Endothelial cell of umbilical vein (primary cell): Measurements from ENCODE around the gene EZR. TPM values are rescaled to one million over a fixed set of nuclear protein-coding genes. Genes with fewer than 3 reads are reported as not detected.

Experiments
- BruUV-seq: library from RNA; stranded (reverse); fragments of 400-500 nt; replicated peaks from 2 replicates; lab custom pipeline; 2021; lab: Mats Ljungman, UMichigan
- CTCF ChIA-PET: fragments of 300-600, 350-600 bp; sonication (Branson Sonifier 250); formaldehyde crosslinking; loops from one replicate; lab custom pipeline; 2021; ENCODE audit warnings: antibody characterized with exemption, inconsistent platforms; lab: Charles Lee
- POLR2A ChIA-PET: fragments of 300-600, 350-600 bp; sonication (Branson Sonifier 250); formaldehyde crosslinking; loops from one replicate; lab custom pipeline; 2021; ENCODE audit warnings: antibody characterized with exemption, inconsistent platforms; lab: Charles Lee
- DNase-seq: peaks from one replicate; pipeline ENCODE4 v3.0.0-alpha.2; 2011; ENCODE audit warnings: low read depth, low spot score
- FAIRE-seq: peaks from 2 replicates; lab custom pipeline; 2011; peaks lifted over from hg19 to GRCh38; lab: Jason Lieb, UNC
- H2AFZ ChIP-seq: 2 replicates; pipeline ENCODE4 v1.6.0; 2012; ENCODE audit warnings: low read depth, low read length, control low read depth, inconsistent platforms
- H3K27ac ChIP-seq: 2 replicates; pipeline ENCODE4 v1.5.1; 2011; ENCODE audit warnings: low read depth, mild to moderate bottlenecking, control low read depth, low read length, moderate library complexity; ENCODE audit not compliant: insufficient read depth
- H3K27me3 ChIP-seq, 2 experiments: 2 replicates each; pipeline versions ENCODE4 v1.6.0 to v1.6.1; 2011; ENCODE audit warnings: low read length in 2 of 2, mixed read lengths in 1 of 2; ENCODE audit not compliant: control insufficient read depth in 2 of 2, insufficient read depth in 2 of 2
- H3K36me3 ChIP-seq, 2 experiments: 2 replicates in 1 of 2; 3 replicates in 1 of 2; pipeline ENCODE4 v1.5.1; 2011; ENCODE audit warnings: low read length in 2 of 2, mild to moderate bottlenecking in 1 of 2, moderate library complexity in 1 of 2; ENCODE audit not compliant: control insufficient read depth in 2 of 2, insufficient read depth in 2 of 2; ENCODE audit errors: extremely low read depth in 1 of 2
- H3K4me1 ChIP-seq: 3 replicates; pipeline ENCODE4 v1.5.1; 2011; ENCODE audit warnings: mild to moderate bottlenecking, low read length; ENCODE audit not compliant: control insufficient read depth, insufficient read depth; ENCODE audit errors: extremely low read depth
- H3K4me2 ChIP-seq: 2 replicates; pipeline ENCODE4 v1.6.1; 2011; ENCODE audit warnings: low read length, control low read depth, mixed read lengths; ENCODE audit not compliant: insufficient read depth
- H3K4me3 ChIP-seq, 3 experiments: fragments of 200-600 bp in 1 of 3; sonication (generic), shearing (Covaris generic) in 1 of 3; replicated peaks in 1 of 3; 2 replicates each; pipeline ENCODE4 v1.5.1; 2011 to 2016; ENCODE audit warnings: control low read depth in 3 of 3, low read length in 3 of 3, mild to moderate bottlenecking in 2 of 3, inconsistent platforms in 1 of 3, low read depth in 1 of 3, moderate library complexity in 1 of 3; ENCODE audit not compliant: insufficient read depth in 1 of 3
- H3K79me2 ChIP-seq: 2 replicates; pipeline ENCODE4 v1.6.0; 2012; ENCODE audit warnings: low read length, inconsistent platforms; ENCODE audit not compliant: control insufficient read depth, insufficient read depth
- H3K9ac ChIP-seq: replicated peaks from 2 replicates; pipeline ENCODE3; 2011; ENCODE audit warnings: low read length, control low read depth; ENCODE audit not compliant: insufficient read depth; ENCODE audit errors: extremely low read depth
- H3K9me1 ChIP-seq: replicated peaks from 3 replicates; pipeline ENCODE4 v1.6.0; 2011; ENCODE audit warnings: mild to moderate bottlenecking, low read length; ENCODE audit not compliant: control insufficient read depth, insufficient read depth; ENCODE audit errors: extremely low read depth
- H3K9me3 ChIP-seq: replicated peaks from 2 replicates; pipeline ENCODE4 v1.5.1; 2012; ENCODE audit warnings: low read length, inconsistent platforms; ENCODE audit not compliant: control insufficient read depth, insufficient read depth
- H4K20me1 ChIP-seq: replicated peaks from 2 replicates; pipeline ENCODE3; 2011; ENCODE audit warnings: mild to moderate bottlenecking, low read length; ENCODE audit not compliant: control insufficient read depth, insufficient read depth; ENCODE audit errors: extremely low read depth
- EZH2 ChIP-seq: IDR thresholded peaks from 2 replicates; pipeline ENCODE4 v1.6.1; 2012; ENCODE audit warnings: borderline replicate concordance, low read depth, mild to moderate bottlenecking, moderate library complexity, low read length, inconsistent platforms; ENCODE audit not compliant: severe bottlenecking
- FOS ChIP-seq: IDR thresholded peaks from 2 replicates; pipeline ENCODE4 v1.6.1; 2011; ENCODE audit warnings: mild to moderate bottlenecking, low read length, moderate library complexity, borderline replicate concordance; ENCODE audit not compliant: insufficient read depth
- GATA2 ChIP-seq: IDR thresholded peaks from 2 replicates; pipeline ENCODE4 v1.7.0; 2011; ENCODE audit warnings: low read depth, mild to moderate bottlenecking, moderate library complexity, mixed read lengths, low read length; ENCODE audit not compliant: insufficient read length, insufficient read depth
- JUN ChIP-seq: IDR thresholded peaks from 2 replicates; pipeline ENCODE4 v1.6.1; 2011; ENCODE audit warnings: borderline replicate concordance, low read depth; ENCODE audit not compliant: insufficient read length, insufficient read depth
- MYC ChIP-seq: IDR thresholded peaks from one replicate; pipeline ENCODE4 v1.6.1; 2011; ENCODE audit warnings: mild to moderate bottlenecking, low read depth, low read length
- POLR2A ChIP-seq: IDR thresholded peaks from 2 replicates; pipeline ENCODE4 v1.6.1; 2012; ENCODE audit warnings: low read depth, mild to moderate bottlenecking, control low read depth, low read length
- POLR2AphosphoS5 ChIP-seq: IDR thresholded peaks from 2 replicates; pipeline ENCODE4 v1.6.1; 2012; ENCODE audit warnings: low read depth, mild to moderate bottlenecking, control low read depth, low read length, moderate library complexity; ENCODE audit not compliant: insufficient read depth
- dilution Hi-C: fragments of 300-500 bp; cut with MboI; formaldehyde crosslinking; loops from one replicate; pipeline ENCODE4 v1.15.0; 2019; ENCODE audit warnings: low sequenced_read_pairs; ENCODE audit not compliant: extremely low pct_ligation_motif_present
- intact Hi-C: fragments of 100-400 bp; cut with micrococcal nuclease; formaldehyde crosslinking; loops from one replicate; pipeline ENCODE4 v1.10.0; 2022
- polyA plus RNA-seq, 4 experiments: library from polyadenylated mRNA; depleted of rRNA in 3 of 4; stranded (reverse) in 3 of 4; unstranded in 1 of 4; fragments of >200 nt; gene quantifications; 2 replicates each; pipeline versions ENCODE4 v1.2.1 to v1.2.3, GENCODE V29; 2011 to 2012; ENCODE audit warnings: missing spikeins in 1 of 4
- total RNA-seq: library from RNA; stranded (reverse); gene quantifications from 2 replicates; pipeline ENCODE4 v1.2.3, GENCODE V29; 2021
- TF ChIP-seq, protein P1 (sequence below): IDR thresholded peaks from 2 replicates; pipeline ENCODE4 v1.6.1; 2011; ENCODE audit not compliant: insufficient read depth, insufficient read length
- TF ChIP-seq, protein P2 (sequence below), 2 donors: IDR thresholded peaks; 1 replicate in 1 of 2; 2 replicates in 1 of 2; pipeline ENCODE4 v1.5.1; 2011; ENCODE audit warnings: low read length in 2 of 2, mild to moderate bottlenecking in 2 of 2, moderate library complexity in 2 of 2, control low read depth in 1 of 2, inconsistent platforms in 1 of 2, low read depth in 1 of 2; ENCODE audit not compliant: insufficient read depth in 1 of 2; ENCODE audit errors: extremely low read depth in 1 of 2

The EZR gene
- total and polyA plus RNA-seq, 2 donors (not counting 3 experiments of a cell fraction or from before 2014, with no cell fraction given) = 58.5 to 108 TPM

DNA sequence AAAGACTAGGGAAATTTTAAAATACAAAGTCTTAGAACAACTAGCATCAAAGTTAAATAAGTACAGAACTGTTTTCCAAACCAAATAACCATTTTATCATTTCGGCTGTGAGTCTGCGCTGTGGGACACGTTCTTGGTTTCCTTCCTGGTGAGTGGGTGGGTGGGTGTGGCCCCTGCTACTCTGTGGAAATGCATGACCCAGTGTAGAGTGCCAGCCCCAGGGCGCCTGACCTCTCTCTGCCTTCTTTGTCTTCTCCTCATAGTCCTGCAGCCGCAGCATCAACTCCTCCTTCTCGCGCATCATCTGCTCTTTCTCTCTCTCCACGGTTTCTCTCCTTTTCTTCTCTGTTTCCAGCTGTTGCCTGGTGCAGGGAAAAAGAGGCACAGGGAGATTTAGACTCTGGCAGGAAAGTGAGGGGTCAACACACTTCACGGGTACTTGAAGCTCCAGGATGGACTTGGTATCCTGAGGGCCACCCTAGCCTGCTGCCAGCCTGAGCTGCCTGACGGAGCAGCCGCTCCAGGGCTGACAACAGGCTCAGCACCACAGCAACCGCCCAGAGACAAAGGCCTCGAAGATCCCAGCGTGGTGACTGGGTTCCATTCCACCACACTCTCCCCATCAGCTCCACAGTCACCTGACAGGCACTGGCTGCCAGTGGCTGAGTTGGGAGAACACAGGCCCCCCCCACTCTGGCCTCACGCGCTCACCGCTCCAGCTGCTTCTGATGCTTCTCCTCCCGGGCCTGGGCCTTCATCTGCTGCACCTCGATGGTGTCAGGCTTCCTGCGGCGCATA is 48.4 kb downstream of the EZR start:
- ChIA-PET CTCF (interaction anchor here (0.8 to 2.0 kb wide), 4 partner anchors 10 to 202 kb away, joined by 4 to 8 read pairs (median 4); no protein-coding TSS in a partner anchor), POLR2A (no interaction called here)
- dilution Hi-C loops = no loop called here

More for the DNA sequence above, 48.4 kb downstream of the EZR start:
- intact Hi-C loops = no loop called here
- no TSS peak for BruUV-seq
- Histone ChIP-seq H2AFZ (no peak overlapping the region), H3K9ac (no peak overlapping the region), H4K20me1 (no peaks in the 10 kb centered on the region), H3K79me2 (no peaks in the 10 kb centered on the region), H3K27me3 (no peaks in the 10 kb centered on the region), H3K9me1 (no peaks in the 10 kb centered on the region), H3K27ac (no peak overlapping the region), H3K36me3 (peaks cover 16 to 64% of the 10 kb centered on the region in 2 experiments), H3K4me3 (no peak overlapping the region), H3K4me1 (no peaks in the 10 kb centered on the region), H3K9me3 (no peaks in the 10 kb centered on the region), H3K4me2 (no peak overlapping the region)
- DNase-seq (no peak), FAIRE-seq (no peak)
- no peak for TF ChIP-seq POLR2A
- no peak for TF ChIP-seq GATA2
- no peak for TF ChIP-seq POLR2AphosphoS5
- TF ChIP-seq, protein P1, sequence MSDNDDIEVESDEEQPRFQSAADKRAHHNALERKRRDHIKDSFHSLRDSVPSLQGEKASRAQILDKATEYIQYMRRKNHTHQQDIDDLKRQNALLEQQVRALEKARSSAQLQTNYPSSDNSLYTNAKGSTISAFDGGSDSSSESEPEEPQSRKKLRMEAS = no peak
- no peak for TF ChIP-seq FOS
- TF ChIP-seq JUN = no peak
- no peak for TF ChIP-seq EZH2
- no peak for TF ChIP-seq MYC
- TF ChIP-seq, protein P2, sequence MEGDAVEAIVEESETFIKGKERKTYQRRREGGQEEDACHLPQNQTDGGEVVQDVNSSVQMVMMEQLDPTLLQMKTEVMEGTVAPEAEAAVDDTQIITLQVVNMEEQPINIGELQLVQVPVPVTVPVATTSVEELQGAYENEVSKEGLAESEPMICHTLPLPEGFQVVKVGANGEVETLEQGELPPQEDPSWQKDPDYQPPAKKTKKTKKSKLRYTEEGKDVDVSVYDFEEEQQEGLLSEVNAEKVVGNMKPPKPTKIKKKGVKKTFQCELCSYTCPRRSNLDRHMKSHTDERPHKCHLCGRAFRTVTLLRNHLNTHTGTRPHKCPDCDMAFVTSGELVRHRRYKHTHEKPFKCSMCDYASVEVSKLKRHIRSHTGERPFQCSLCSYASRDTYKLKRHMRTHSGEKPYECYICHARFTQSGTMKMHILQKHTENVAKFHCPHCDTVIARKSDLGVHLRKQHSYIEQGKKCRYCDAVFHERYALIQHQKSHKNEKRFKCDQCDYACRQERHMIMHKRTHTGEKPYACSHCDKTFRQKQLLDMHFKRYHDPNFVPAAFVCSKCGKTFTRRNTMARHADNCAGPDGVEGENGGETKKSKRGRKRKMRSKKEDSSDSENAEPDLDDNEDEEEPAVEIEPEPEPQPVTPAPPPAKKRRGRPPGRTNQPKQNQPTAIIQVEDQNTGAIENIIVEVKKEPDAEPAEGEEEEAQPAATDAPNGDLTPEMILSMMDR (IDR thresholded peaks at IDR 0.05; ENCODE audit: extremely low read depth in 1 of 2, insufficient read depth in 1 of 2, low read depth in 1 of 2, low read length in 2 of 2) = no peak
